Measurements from ENCODE around the gene CCNI.
A peak's percentile ranks its signal among the peaks of the same experiment; 100 is the strongest.
"Not testable (repeated sequence)": the region's sequence is repeated elsewhere in the genome, so short reads cannot be mapped to it uniquely, and the experiment has no call there.

The CCNI gene
- 300 to 314 reads per million in 2 donors for total RNA-seq

GRCh38 chr4:77075869-77076799, at the start of gene CCNI:
Gene CCNI, minus strand, starts transcription at chr4:77075989. Its CDS starts 9,627 bp downstream, at chr4:77066362.
- DNase-seq = peak; percentile 78 to 98 (median 89)

GRCh38 chr4:77124576-77124975, 48.8 kb upstream of the CCNI start:
- DNase-seq = no peak

GRCh38 chr4:77123411-77123810, 47.6 kb upstream of the CCNI start:
- DNase-seq = peak in 1 of 5 experiments; percentile 27

GRCh38 chr4:77122656-77123055, 46.9 kb upstream of the CCNI start:
- no peak for DNase-seq

GRCh38 chr4:77121736-77122240, 46.0 kb upstream of the CCNI start:
- DNase-seq = no peak

- peak in 1 of 5 experiments; percentile 38 for DNase-seq
Measured at GRCh38 chr4:77120886-77121508, 45.2 kb upstream of the CCNI start.

GRCh38 chr4:77117721-77118120, 41.9 kb upstream of the CCNI start:
- no peak for DNase-seq

GRCh38 chr4:77113069-77113468, 37.3 kb upstream of the CCNI start:
- no peak for DNase-seq

- DNase-seq = no peak
Measured at GRCh38 chr4:77110730-77111129, 34.9 kb upstream of the CCNI start.

- no peak for DNase-seq
Measured at GRCh38 chr4:77104791-77105540, 29.2 kb upstream of the CCNI start.

- no peak for DNase-seq
Measured at GRCh38 chr4:77104388-77104787, 28.6 kb upstream of the CCNI start.

GRCh38 chr4:77100234-77100633, 24.4 kb upstream of the CCNI start:
- peak in 1 of 5 experiments; percentile 68 for DNase-seq

GRCh38 chr4:77097611-77098010, 21.8 kb upstream of the CCNI start:
- DNase-seq = no peak

- peak in 4 of 5 experiments; percentile 37 to 85 (median 57) for DNase-seq
Measured at GRCh38 chr4:77095101-77095821, 19.5 kb upstream of the CCNI start.

GRCh38 chr4:77094496-77094895, 18.7 kb upstream of the CCNI start:
- DNase-seq = no peak

- no peak for DNase-seq
Measured at GRCh38 chr4:77093401-77093800, 17.6 kb upstream of the CCNI start.

GRCh38 chr4:77092975-77093374, 17.2 kb upstream of the CCNI start:
- DNase-seq = no peak

- no peak for DNase-seq
Measured at GRCh38 chr4:77089866-77090265, 14.1 kb upstream of the CCNI start.

- DNase-seq = not testable (repeated sequence)
Measured at GRCh38 chr4:77087027-77087426, 11.2 kb upstream of the CCNI start.

GRCh38 chr4:77084019-77084639, 8.3 kb upstream of the CCNI start:
- no peak for DNase-seq

GRCh38 chr4:77082886-77083608, 7.3 kb upstream of the CCNI start:
- DNase-seq = no peak
